Memory B cell (primary cell): ENCODE results near the gene PRKAG3.

Source experiments
- ATAC-seq: fragments of 150-1000 bp; cut with Tn5 transposase; 2 replicates; pipeline ENCODE4 v1.10.0; 2021; ENCODE audit warnings: low read depth, mild to moderate bottlenecking, moderate library complexity
- DNase-seq, 2 donors: peaks; one replicate each; pipeline ENCODE4 v3.0.0; 2022; ENCODE audit warnings: low spot score in 2 of 2
- H3K27ac Mint-ChIP-seq: one replicate; pipeline ENCODE4 v1.8.0; 2022; ENCODE audit warnings: mild to moderate bottlenecking, moderate library complexity, mixed read lengths
- H3K27me3 Mint-ChIP-seq: one replicate; pipeline ENCODE4 v1.8.0; 2022; ENCODE audit warnings: mixed read lengths
- H3K36me3 Mint-ChIP-seq: one replicate; pipeline ENCODE4 v1.8.0; 2022; ENCODE audit warnings: mild to moderate bottlenecking, mixed read lengths
- H3K4me1 Mint-ChIP-seq: one replicate; pipeline ENCODE4 v1.8.0; 2022; ENCODE audit warnings: mixed read lengths
- H3K4me3 Mint-ChIP-seq: one replicate; pipeline ENCODE4 v1.8.0; 2022; ENCODE audit warnings: mild to moderate bottlenecking, moderate library complexity, mixed read lengths
- H3K9me3 Mint-ChIP-seq: one replicate; pipeline ENCODE4 v1.8.0; 2022; ENCODE audit warnings: mixed read lengths

Gene PRKAG3

GRCh38 chr2:218806346-218806978 lies 25.1 kb downstream of the PRKAG3 start:
- Mint-ChIP-seq H3K4me3 (no peak overlapping the region), H3K27me3 (peaks cover 17% of the 10 kb centered on the region)
- ATAC-seq: no peak

GRCh38 chr2:218805627-218806026 lies 26.0 kb downstream of the PRKAG3 start:
- ATAC-seq (no peak), DNase-seq (no peak)
- no peak overlapping the region for H3K27ac Mint-ChIP-seq
- H3K4me3 Mint-ChIP-seq: no peak overlapping the region
- H3K27me3 Mint-ChIP-seq: peaks cover 14% of the 10 kb centered on the region
- H3K4me1 Mint-ChIP-seq: no peaks in the 10 kb centered on the region
- H3K36me3 Mint-ChIP-seq: peaks cover 2% of the 10 kb centered on the region
- peaks cover 3% of the 10 kb centered on the region for H3K9me3 Mint-ChIP-seq

More at GRCh38 chr2:218806346-218806978, 25.1 kb downstream of the PRKAG3 start:
- no peak overlapping the region for H3K27ac Mint-ChIP-seq
- H3K9me3 Mint-ChIP-seq: peaks cover 3% of the 10 kb centered on the region
- no peak for DNase-seq
- no peaks in the 10 kb centered on the region for H3K4me1 Mint-ChIP-seq
- peaks cover 2% of the 10 kb centered on the region for H3K36me3 Mint-ChIP-seq

GRCh38 chr2:218804817-218805216 lies 26.8 kb downstream of the PRKAG3 start:
- Mint-ChIP-seq H3K9me3 (peaks cover 3% of the 10 kb centered on the region), H3K27me3 (peaks cover 16% of the 10 kb centered on the region), H3K36me3 (peaks cover 2% of the 10 kb centered on the region), H3K27ac (no peak overlapping the region), H3K4me3 (no peak overlapping the region), H3K4me1 (no peaks in the 10 kb centered on the region)
- no peak for DNase-seq
- ATAC-seq: no peak

- H3K4me1 Mint-ChIP-seq: no peaks in the 10 kb centered on the region
- peaks cover 3% of the 10 kb centered on the region for H3K9me3 Mint-ChIP-seq
- H3K27ac Mint-ChIP-seq: no peak overlapping the region
- H3K27me3 Mint-ChIP-seq: peaks cover 15% of the 10 kb centered on the region
- ATAC-seq (peak; percentile 61), DNase-seq (no peak)
- H3K36me3 Mint-ChIP-seq: peaks cover 2% of the 10 kb centered on the region
- no peak overlapping the region for H3K4me3 Mint-ChIP-seq
Measured at GRCh38 chr2:218802386-218802994, 29.1 kb downstream of the PRKAG3 start.

GRCh38 chr2:218799990-218800389 lies 31.6 kb downstream of the PRKAG3 start:
- DNase-seq: no peak
- Mint-ChIP-seq H3K27ac (no peak overlapping the region), H3K4me1 (no peaks in the 10 kb centered on the region), H3K4me3 (no peak overlapping the region), H3K27me3 (peaks cover 14% of the 10 kb centered on the region), H3K36me3 (no peaks in the 10 kb centered on the region), H3K9me3 (peaks cover 2% of the 10 kb centered on the region)
- no peak for ATAC-seq

- Mint-ChIP-seq H3K9me3 (no peaks in the 10 kb centered on the region), H3K36me3 (no peaks in the 10 kb centered on the region), H3K27me3 (peaks cover 17% of the 10 kb centered on the region), H3K4me3 (no peak overlapping the region), H3K27ac (no peak overlapping the region), H3K4me1 (no peaks in the 10 kb centered on the region)
- ATAC-seq (no peak), DNase-seq (no peak)
Measured at GRCh38 chr2:218798767-218799504, 32.7 kb downstream of the PRKAG3 start.

- no peaks in the 10 kb centered on the region for H3K9me3 Mint-ChIP-seq
- no peaks in the 10 kb centered on the region for H3K4me1 Mint-ChIP-seq
- H3K27me3 Mint-ChIP-seq: peaks cover 15% of the 10 kb centered on the region
- DNase-seq: no peak
- no peak overlapping the region for H3K27ac Mint-ChIP-seq
- no peak overlapping the region for H3K4me3 Mint-ChIP-seq
- H3K36me3 Mint-ChIP-seq: no peaks in the 10 kb centered on the region
- ATAC-seq: no peak
Measured at GRCh38 chr2:218796691-218797090, 34.9 kb downstream of the PRKAG3 start.

GRCh38 chr2:218792433-218792832 lies 39.2 kb downstream of the PRKAG3 start:
- Mint-ChIP-seq H3K4me1 (no peaks in the 10 kb centered on the region), H3K27me3 (peaks cover 13% of the 10 kb centered on the region), H3K9me3 (no peaks in the 10 kb centered on the region), H3K4me3 (no peak overlapping the region), H3K27ac (no peak overlapping the region), H3K36me3 (peaks cover 2% of the 10 kb centered on the region)
- ATAC-seq (no peak), DNase-seq (no peak)

GRCh38 chr2:218788529-218789255 lies 42.9 kb downstream of the PRKAG3 start:
- DNase-seq (no peak), ATAC-seq (no peak)
- H3K9me3 Mint-ChIP-seq: no peaks in the 10 kb centered on the region
- H3K4me3 Mint-ChIP-seq: no peak overlapping the region
- H3K4me1 Mint-ChIP-seq: no peaks in the 10 kb centered on the region
- peaks cover 2% of the 10 kb centered on the region for H3K36me3 Mint-ChIP-seq
- peaks cover 10% of the 10 kb centered on the region for H3K27me3 Mint-ChIP-seq
- no peak overlapping the region for H3K27ac Mint-ChIP-seq

- H3K36me3 Mint-ChIP-seq: peaks cover 2% of the 10 kb centered on the region
- peaks cover 19% of the 10 kb centered on the region for H3K27me3 Mint-ChIP-seq
- H3K4me1 Mint-ChIP-seq: no peaks in the 10 kb centered on the region
- no peaks in the 10 kb centered on the region for H3K9me3 Mint-ChIP-seq
- H3K4me3 Mint-ChIP-seq: no peak overlapping the region
- no peak for ATAC-seq
- DNase-seq: no peak
- no peak overlapping the region for H3K27ac Mint-ChIP-seq
Measured at GRCh38 chr2:218786133-218786532, 45.5 kb downstream of the PRKAG3 start.

GRCh38 chr2:218785103-218785502 lies 46.5 kb downstream of the PRKAG3 start:
- DNase-seq: no peak
- Mint-ChIP-seq H3K27me3 (peaks cover 20% of the 10 kb centered on the region), H3K36me3 (peaks cover 2% of the 10 kb centered on the region), H3K4me3 (no peak overlapping the region), H3K4me1 (no peaks in the 10 kb centered on the region), H3K9me3 (no peaks in the 10 kb centered on the region), H3K27ac (no peak overlapping the region)
- no peak for ATAC-seq

GRCh38 chr2:218783688-218784087 lies 47.9 kb downstream of the PRKAG3 start:
- Mint-ChIP-seq H3K4me3 (no peak overlapping the region), H3K36me3 (peaks cover 2% of the 10 kb centered on the region), H3K4me1 (no peaks in the 10 kb centered on the region), H3K27ac (no peak overlapping the region), H3K27me3 (peaks cover 23% of the 10 kb centered on the region), H3K9me3 (no peaks in the 10 kb centered on the region)
- no peak for ATAC-seq
- DNase-seq: no peak

GRCh38 chr2:218782528-218782844 lies 49.1 kb downstream of the PRKAG3 start:
- ATAC-seq: no peak

More at GRCh38 chr2:218782528-218782844, 49.1 kb downstream of the PRKAG3 start:
- Mint-ChIP-seq H3K27me3 (peaks cover 19% of the 10 kb centered on the region), H3K36me3 (peaks cover 3% of the 10 kb centered on the region), H3K27ac (no peak overlapping the region), H3K9me3 (peaks cover 2% of the 10 kb centered on the region), H3K4me3 (no peak overlapping the region), H3K4me1 (no peaks in the 10 kb centered on the region)
- no peak for DNase-seq
